Caki2 (cell line): ENCODE measurements around the gene LOXHD1. TPM values are rescaled to one million over a fixed set of nuclear protein-coding genes. Genes with fewer than 3 reads are reported as not detected.

Source experiments
- DNase-seq: peaks from one replicate; pipeline ENCODE4 v3.0.0-alpha.2; 2015; ENCODE audit warnings: low read depth
- in situ Hi-C: cut with HindIII; loops from 2 replicates; pipeline ENCODE4 v1.10.0; 2016; ENCODE audit warnings: low sequenced_read_pairs, low pct_unique_long_range_greater_than_20kb, mixed read lengths
- total RNA-seq: library from RNA; depleted of rRNA; stranded (reverse); fragments of >200 nt; shearing (Covaris generic); gene quantifications from 2 replicates; pipeline ENCODE4 v1.2.3, GENCODE V29; 2014; ENCODE audit warnings: low replicate concordance; rRNA removed

The LOXHD1 gene
- not detected in 2 replicates for total RNA-seq

GRCh38 chr18:46657115-46657955 is at the start of gene LOXHD1:
Gene LOXHD1 (minus strand): TSS chr18:46657220. CDS start chr18:46657033, 187 bp downstream.
- in situ Hi-C loops: no loop called here
- no peak for DNase-seq

- in situ Hi-C loops: no loop called here
- no peak for DNase-seq
Observed at GRCh38 chr18:46705521-46705920, 48.5 kb upstream of the LOXHD1 start.

DNA sequence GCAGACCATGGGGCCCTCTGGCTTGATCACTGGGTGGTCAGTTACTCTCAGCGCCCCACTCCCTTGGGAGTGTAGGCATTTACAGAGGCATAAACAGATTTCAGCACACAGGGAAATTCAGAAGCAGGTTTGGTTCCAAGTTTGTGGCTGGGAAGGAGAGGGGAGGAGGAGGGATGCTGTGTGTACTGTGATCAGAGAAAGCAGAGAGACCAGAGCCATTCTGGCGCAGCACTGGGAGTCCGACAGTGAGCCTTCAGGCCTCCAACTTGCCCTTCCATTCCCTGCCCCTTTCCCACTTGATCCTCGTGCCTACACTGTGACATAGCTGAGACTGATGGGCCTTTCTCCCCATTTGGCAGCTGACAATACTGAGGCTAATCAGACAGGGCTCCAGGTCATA is 47.8 kb upstream of the LOXHD1 start:
- in situ Hi-C loops: no loop called here
- DNase-seq: no peak

GRCh38 chr18:46704189-46704588 is 47.2 kb upstream of the LOXHD1 start:
- in situ Hi-C loops: no loop called here
- no peak for DNase-seq

DNA sequence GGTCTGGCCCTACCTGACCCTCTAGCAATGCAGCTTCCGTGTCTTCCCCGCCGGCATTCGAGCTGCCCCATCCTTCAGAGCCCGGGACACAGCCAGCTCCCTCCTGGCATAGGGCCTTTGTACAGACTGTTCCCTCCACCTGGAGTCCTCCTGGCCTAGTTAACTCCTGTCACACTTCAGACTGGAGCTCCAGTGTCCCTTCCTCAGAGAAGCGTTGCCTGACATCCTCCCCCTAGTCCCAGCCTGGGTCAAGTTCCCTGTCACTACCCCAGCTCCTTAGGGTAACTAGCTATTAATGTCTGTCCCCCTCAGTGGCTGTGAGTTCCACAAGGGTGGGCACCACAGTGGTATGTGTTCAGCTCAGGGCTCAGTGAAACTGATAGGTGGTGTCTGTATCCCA is 45.5 kb upstream of the LOXHD1 start:
- DNase-seq: no peak
- in situ Hi-C loops: no loop called here

DNA sequence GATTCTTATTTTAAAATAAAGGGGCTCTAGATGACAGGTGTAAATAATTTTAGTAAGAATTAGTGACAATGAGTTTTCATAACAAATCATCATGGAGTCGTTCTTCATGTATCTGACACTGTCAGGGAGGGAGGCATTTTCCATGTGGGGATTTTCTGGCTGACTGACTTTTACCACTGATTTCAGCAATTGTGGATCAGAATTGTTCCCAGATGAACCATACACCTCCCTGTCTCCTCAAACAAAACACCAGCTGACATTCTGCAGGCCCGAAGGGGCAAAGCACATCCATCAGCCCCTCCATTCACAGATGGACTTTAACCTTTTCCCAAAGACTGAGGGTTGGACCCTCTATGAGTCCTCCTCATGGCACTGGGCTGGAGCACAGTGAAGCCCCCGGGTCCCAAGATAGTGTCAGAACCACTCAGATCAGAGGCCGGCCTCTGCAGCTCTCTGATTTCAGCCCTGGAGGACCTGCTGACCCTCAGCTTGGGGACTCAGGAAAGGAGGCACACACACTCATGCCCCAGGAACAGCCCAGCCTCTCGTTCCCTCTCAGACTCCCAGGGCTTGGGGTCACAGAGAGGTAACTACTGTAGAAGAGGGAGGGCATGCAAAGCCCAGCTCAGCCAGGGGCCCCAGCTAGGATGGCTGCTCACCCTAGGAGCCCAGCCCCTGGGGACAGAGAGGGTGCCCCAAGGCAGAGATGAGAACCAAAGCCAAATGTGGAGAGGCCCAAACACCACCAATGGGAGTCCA is 43.2 kb upstream of the LOXHD1 start:
- in situ Hi-C loops: no loop called here
- DNase-seq: no peak

DNA sequence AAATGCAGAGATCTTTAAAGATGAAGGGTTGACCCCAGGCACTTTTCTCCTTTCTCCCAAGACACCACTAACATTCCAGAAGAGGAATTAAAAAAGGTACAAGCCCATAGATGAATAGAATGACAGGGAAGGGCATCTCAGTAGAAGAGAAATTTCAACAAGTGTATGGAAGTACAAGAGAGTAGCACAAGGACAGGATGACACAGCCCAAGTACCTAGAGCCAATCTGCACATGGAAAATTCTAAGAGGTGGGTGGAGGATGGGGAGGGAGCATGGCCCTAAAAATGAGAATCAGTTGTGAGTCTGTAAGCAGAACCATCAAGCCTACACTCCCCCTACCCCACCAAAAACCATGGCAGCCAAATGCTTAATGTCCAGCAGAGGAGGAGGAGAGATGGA is 39.7 kb upstream of the LOXHD1 start:
- DNase-seq: no peak
- in situ Hi-C loops: no loop called here

- no peak for DNase-seq
- in situ Hi-C loops: no loop called here
Observed at GRCh38 chr18:46696268-46696667, 39.2 kb upstream of the LOXHD1 start.

- in situ Hi-C loops: no loop called here
- no peak for DNase-seq
Observed at GRCh38 chr18:46693996-46694395, 37.0 kb upstream of the LOXHD1 start.

GRCh38 chr18:46688853-46689525 is 32.0 kb upstream of the LOXHD1 start:
- no peak for DNase-seq
- in situ Hi-C loops: no loop called here

GRCh38 chr18:46686186-46686585 is 29.2 kb upstream of the LOXHD1 start:
- DNase-seq: no peak
- in situ Hi-C loops: no loop called here

DNA sequence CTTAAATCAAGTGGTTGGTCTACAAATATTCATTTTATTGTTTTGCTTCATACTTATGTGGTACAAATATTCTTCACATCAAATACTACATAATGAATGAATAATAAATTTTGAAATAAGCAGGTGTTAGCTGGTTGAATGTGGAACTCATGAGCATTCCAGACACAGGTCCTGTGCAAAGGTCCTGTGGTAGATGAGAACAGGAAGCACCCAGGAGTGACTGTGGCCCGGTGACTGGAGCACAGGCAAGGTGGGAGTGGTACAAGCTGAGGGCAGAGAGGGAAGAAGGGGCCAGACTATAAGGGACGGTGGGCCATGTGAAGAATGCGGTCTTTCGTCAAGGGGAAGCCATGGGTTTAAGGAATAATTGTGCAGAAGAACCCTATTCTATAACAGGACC is 26.2 kb upstream of the LOXHD1 start:
- DNase-seq: no peak
- in situ Hi-C loops: no loop called here

DNA sequence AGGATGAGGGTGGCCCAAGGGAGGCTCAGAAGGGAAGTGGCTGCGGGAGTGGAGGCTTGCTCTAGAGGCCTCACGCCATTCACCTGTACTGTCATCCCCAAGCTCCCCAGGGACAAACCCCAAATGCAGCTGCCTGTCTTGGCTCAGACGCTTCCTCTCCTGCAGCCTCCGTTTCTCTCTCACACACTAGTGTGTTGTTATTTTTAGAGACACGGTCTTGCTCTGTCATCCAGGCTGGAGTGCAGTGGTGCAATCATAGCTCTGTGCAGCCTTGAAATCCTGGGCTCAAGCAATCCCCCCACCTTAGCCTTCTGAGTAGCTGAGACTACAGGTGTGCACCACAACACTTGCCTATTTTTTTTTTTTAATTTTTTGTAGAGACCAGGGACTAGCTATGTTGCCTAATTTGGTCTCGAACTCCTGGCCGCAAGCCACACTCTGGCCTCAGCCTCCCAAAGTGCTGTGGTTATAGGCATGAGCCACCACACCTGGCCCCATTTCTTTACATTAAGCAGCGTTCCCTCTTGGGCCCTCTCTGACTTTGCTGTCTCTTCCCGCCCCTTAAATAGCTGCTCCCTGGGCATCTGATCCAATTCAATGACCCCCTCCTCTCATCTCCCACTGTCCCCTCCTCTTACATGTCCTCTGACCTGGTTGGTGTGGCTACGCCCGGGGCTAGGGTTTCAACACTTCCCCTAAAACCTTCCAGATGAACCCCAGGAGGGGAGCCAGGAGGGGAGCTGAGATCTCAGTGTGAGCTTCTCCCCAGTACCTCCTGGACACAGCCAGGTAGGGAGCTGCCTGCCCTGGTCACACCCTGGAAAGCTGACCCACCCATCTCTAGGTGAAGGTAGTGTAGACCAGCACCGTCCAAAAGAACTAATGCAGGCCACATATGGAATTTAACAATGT is 24.0 kb upstream of the LOXHD1 start:
- DNase-seq: no peak
- in situ Hi-C loops: no loop called here

GRCh38 chr18:46679846-46680598 is 23.0 kb upstream of the LOXHD1 start:
- in situ Hi-C loops: no loop called here
- no peak for DNase-seq

DNA sequence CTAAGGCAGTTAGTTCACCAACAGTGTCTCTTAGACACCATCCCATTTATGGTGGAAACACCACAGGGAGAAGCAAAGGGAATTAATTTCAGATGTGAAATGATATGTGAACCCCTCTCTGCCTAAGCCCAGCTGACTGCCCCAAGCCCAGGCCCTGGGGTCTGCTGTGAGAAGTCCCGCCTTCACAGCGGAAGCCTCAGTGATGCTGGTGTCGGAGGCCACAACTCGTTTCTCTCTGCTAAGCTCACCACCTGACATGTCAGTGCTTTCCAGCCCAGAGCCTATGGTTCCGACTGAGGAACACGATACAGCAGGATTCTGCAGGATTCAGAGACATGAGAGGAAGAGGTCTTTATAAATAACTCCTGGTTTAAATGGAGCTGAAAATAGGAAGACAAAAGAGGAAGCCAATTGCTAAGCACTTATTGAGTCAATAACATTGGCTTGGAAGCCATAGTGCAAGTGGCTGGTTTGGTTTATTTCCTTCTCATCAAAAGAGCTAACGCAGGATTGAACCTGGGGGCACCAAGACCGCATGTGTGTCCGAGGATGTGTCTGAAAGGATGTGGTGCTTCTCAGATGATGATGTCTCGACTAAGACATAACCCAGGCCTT is 21.9 kb upstream of the LOXHD1 start:
- in situ Hi-C loops: no loop called here
- DNase-seq: no peak

GRCh38 chr18:46678041-46678440 is 21.0 kb upstream of the LOXHD1 start:
- in situ Hi-C loops: no loop called here
- no peak for DNase-seq

- in situ Hi-C loops: no loop called here
- peak; percentile 4 for DNase-seq
Observed at GRCh38 chr18:46677611-46678010, 20.6 kb upstream of the LOXHD1 start.
